OCI-LY1 (cell line): Measurements from ENCODE around the gene PAX2.

Experiments used
- H2AFZ ChIP-seq: fragments of 200-600 bp; sonication (generic), shearing (Covaris generic); 2 replicates; pipeline ENCODE4 v1.6.0; 2014; ENCODE audit warnings: antibody characterized with exemption, mild to moderate bottlenecking, low read length
- H3F3A ChIP-seq: fragments of 200-600 bp; sonication (generic), shearing (Covaris generic); 2 replicates; pipeline ENCODE4 v1.6.0; 2014; ENCODE audit warnings: mild to moderate bottlenecking, antibody characterized with exemption, low read length, moderate library complexity; ENCODE audit not compliant: insufficient read depth
- H3K27ac ChIP-seq: fragments of 200-600 bp; sonication (generic); 2 replicates; pipeline ENCODE4 v1.5.1; 2014; ENCODE audit warnings: low read length, mixed run types, mild to moderate bottlenecking, low read depth; ENCODE audit not compliant: poor library complexity, severe bottlenecking
- H3K27me3 ChIP-seq: fragments of 200-600 bp; sonication (generic); 2 replicates; pipeline ENCODE4 v1.6.0; 2014; ENCODE audit warnings: antibody characterized with exemption, mild to moderate bottlenecking, low read length, moderate library complexity; ENCODE audit not compliant: insufficient read depth
- H3K36me3 ChIP-seq: fragments of 200-600 bp; sonication (generic); 2 replicates; pipeline ENCODE4 v1.6.1; 2014; ENCODE audit warnings: mild to moderate bottlenecking, antibody characterized with exemption, low read length, moderate library complexity, mixed read lengths; ENCODE audit not compliant: insufficient read depth
- H3K4me1 ChIP-seq: fragments of 200-600 bp; sonication (generic); 2 replicates; pipeline ENCODE4 v1.5.1; 2014; ENCODE audit warnings: mild to moderate bottlenecking, low read length, moderate library complexity; ENCODE audit not compliant: insufficient read depth, severe bottlenecking
- H3K4me2 ChIP-seq: fragments of 200-600 bp; sonication (generic), shearing (Covaris generic); 2 replicates; pipeline ENCODE4 v1.6.1; 2014; ENCODE audit warnings: low read length
- H3K4me3 ChIP-seq: fragments of 200-600 bp; sonication (generic); 2 replicates; pipeline ENCODE4 v1.5.1; 2014; ENCODE audit warnings: low read length, low read depth, mild to moderate bottlenecking, mixed read lengths; ENCODE audit not compliant: poor library complexity, severe bottlenecking
- H3K79me2 ChIP-seq: fragments of 200-600 bp; shearing (Covaris generic); 2 replicates; pipeline ENCODE4 v1.6.1; 2016; ENCODE audit warnings: mixed run types, low read length, mixed read lengths; ENCODE audit not compliant: insufficient read depth
- H3K9ac ChIP-seq: fragments of 200-600 bp; sonication (generic), shearing (Covaris generic); 2 replicates; pipeline ENCODE4 v1.6.1; 2014; ENCODE audit warnings: mild to moderate bottlenecking, low read length, mixed read lengths
- H3K9me2 ChIP-seq: fragments of 200-600 bp; sonication (generic), shearing (Covaris generic); 2 replicates; pipeline ENCODE4 v1.6.1; 2014; ENCODE audit warnings: low read depth, mild to moderate bottlenecking, low read length, mixed read lengths
- H3K9me3 ChIP-seq: fragments of 200-600 bp; shearing (Covaris generic); 2 replicates; pipeline ENCODE4 v1.6.1; 2014; ENCODE audit warnings: low read length, mixed read lengths
- H4K20me1 ChIP-seq: fragments of 200-600 bp; sonication (generic), shearing (Covaris generic); 2 replicates; pipeline ENCODE4 v1.6.0; 2016; ENCODE audit warnings: mild to moderate bottlenecking, low read length; ENCODE audit not compliant: insufficient read depth
- CTCF ChIP-seq: fragments of 200-600 bp; sonication (generic), shearing (Covaris generic); IDR thresholded peaks from 2 replicates; pipeline ENCODE4 v1.5.1; 2017; ENCODE audit warnings: mild to moderate bottlenecking, antibody characterized with exemption, low read length, moderate library complexity, mixed read lengths
- EZH2 ChIP-seq: fragments of 200-600 bp; sonication (generic), shearing (Covaris generic); IDR thresholded peaks from 2 replicates; pipeline ENCODE4 v1.8.0; 2017; ENCODE audit warnings: borderline replicate concordance, mixed run types, mild to moderate bottlenecking, antibody characterized with exemption, low read length, moderate library complexity, mixed read lengths

PAX2 gene

GRCh38 chr10:100799881-100800280 is 54.5 kb downstream of the PAX2 start:
- Histone ChIP-seq H3K27me3 (no peaks in the 10 kb centered on the region), H3K9me2 (no peaks in the 10 kb centered on the region)
- TF ChIP-seq EZH2: no peak
- no peak for TF ChIP-seq CTCF

GRCh38 chr10:100800931-100801330 is 55.5 kb downstream of the PAX2 start:
- Histone ChIP-seq H3K4me3 (no peak overlapping the region), H3K9me2 (no peaks in the 10 kb centered on the region), H3K9ac (no peak overlapping the region), H3K4me2 (no peak overlapping the region), H3F3A (no peaks in the 10 kb centered on the region), H3K36me3 (no peaks in the 10 kb centered on the region), H3K27me3 (no peaks in the 10 kb centered on the region), H3K27ac (no peak overlapping the region), H3K9me3 (no peaks in the 10 kb centered on the region), H3K79me2 (no peaks in the 10 kb centered on the region), H4K20me1 (no peaks in the 10 kb centered on the region), H2AFZ (no peak overlapping the region), H3K4me1 (no peaks in the 10 kb centered on the region)
- TF ChIP-seq EZH2: no peak
- TF ChIP-seq CTCF: no peak

More at GRCh38 chr10:100799881-100800280, 54.5 kb downstream of the PAX2 start:
- H3K79me2 ChIP-seq: no peaks in the 10 kb centered on the region
- H3K4me3 ChIP-seq: no peak overlapping the region
- H4K20me1 ChIP-seq: no peaks in the 10 kb centered on the region
- no peaks in the 10 kb centered on the region for H3F3A ChIP-seq
- H2AFZ ChIP-seq: no peak overlapping the region
- no peaks in the 10 kb centered on the region for H3K4me1 ChIP-seq
- no peak overlapping the region for H3K27ac ChIP-seq
- no peak overlapping the region for H3K4me2 ChIP-seq
- no peaks in the 10 kb centered on the region for H3K9me3 ChIP-seq
- H3K36me3 ChIP-seq: no peaks in the 10 kb centered on the region
- H3K9ac ChIP-seq: no peak overlapping the region

GRCh38 chr10:100802196-100802595 is 56.8 kb downstream of the PAX2 start:
- Histone ChIP-seq H3K36me3 (no peaks in the 10 kb centered on the region), H3K9ac (no peak overlapping the region), H3K9me3 (no peaks in the 10 kb centered on the region), H3K4me3 (no peak overlapping the region), H3F3A (no peaks in the 10 kb centered on the region), H3K27ac (no peak overlapping the region), H3K9me2 (no peaks in the 10 kb centered on the region), H3K4me2 (no peak overlapping the region), H4K20me1 (no peaks in the 10 kb centered on the region), H3K4me1 (no peaks in the 10 kb centered on the region), H3K27me3 (no peaks in the 10 kb centered on the region), H3K79me2 (no peaks in the 10 kb centered on the region), H2AFZ (no peak overlapping the region)
- TF ChIP-seq EZH2: no peak
- TF ChIP-seq CTCF: no peak
